ENCODE measurements around the gene SENP5.

- TF ChIP-seq CTCF (IDR thresholded peaks at IDR 0.05) (no peak), POLR2A (IDR thresholded peaks at IDR 0.05) (no peak), EP300 (IDR thresholded peaks at IDR 0.05) (no peak)
Measured at GRCh38 chr3:196948442-196949284, 80.9 kb downstream of the SENP5 start.

Measured in tibial nerve (tissue), 4 donors.